Right atrium auricular region (tissue), 2 donors: ENCODE measurements around the gene ELF2. TPM values are rescaled to one million over a fixed set of nuclear protein-coding genes. Genes with fewer than 3 reads are reported as not detected.
"Not testable (repeated sequence)": the region's sequence is repeated elsewhere in the genome, so short reads cannot be mapped to it uniquely, and the experiment has no call there.

Source experiments
- DNase-seq: peaks from one replicate; pipeline ENCODE4 v3.0.0-alpha.2; 2019; ENCODE audit warnings: low spot score
- H3K27ac ChIP-seq, 2 donors: fragments of 200-600 bp; sonication (generic); 1 replicate in 1 of 2; 2 replicates in 1 of 2; pipeline ENCODE4 v1.5.1; 2016 to 2019
- H3K27me3 ChIP-seq, 2 donors: fragments of 200-600 bp; sonication (generic); one replicate each; pipeline versions ENCODE4 v1.5.1 to v1.6.0; 2017 to 2019
- H3K36me3 ChIP-seq: fragments of 200-600 bp; sonication (generic); one replicate; pipeline ENCODE4 v1.5.1; 2016
- H3K4me1 ChIP-seq, 2 donors: fragments of 200-600 bp; sonication (generic); one replicate each; pipeline versions ENCODE4 v1.5.1 to v1.6.0; 2017 to 2019
- H3K4me3 ChIP-seq, 2 donors: fragments of 200-600 bp; sonication (generic); 1 replicate in 1 of 2; 2 replicates in 1 of 2; pipeline ENCODE4 v1.5.1; 2017 to 2019; ENCODE audit warnings: mild to moderate bottlenecking in 1 of 2, moderate library complexity in 1 of 2
- H3K9me3 ChIP-seq, 2 donors: fragments of 200-600 bp; sonication (generic); one replicate each; pipeline ENCODE4 v1.5.1; 2019
- total RNA-seq, 2 donors: library from RNA; depleted of rRNA; stranded (reverse); fragments of >200 nt; gene quantifications; one replicate each; pipeline ENCODE4 v1.1.0, GENCODE V29; 2016
- TF ChIP-seq, protein P1 (sequence below), 2 donors: fragments of 200-600 bp; sonication (generic); IDR thresholded peaks; one replicate each; pipeline ENCODE4 v1.5.1; 2019; ENCODE audit warnings: antibody characterized with exemption in 2 of 2

The ELF2 gene
- total RNA-seq, 2 donors from 2014 or later: 32.2 to 32.3 TPM

DNA sequence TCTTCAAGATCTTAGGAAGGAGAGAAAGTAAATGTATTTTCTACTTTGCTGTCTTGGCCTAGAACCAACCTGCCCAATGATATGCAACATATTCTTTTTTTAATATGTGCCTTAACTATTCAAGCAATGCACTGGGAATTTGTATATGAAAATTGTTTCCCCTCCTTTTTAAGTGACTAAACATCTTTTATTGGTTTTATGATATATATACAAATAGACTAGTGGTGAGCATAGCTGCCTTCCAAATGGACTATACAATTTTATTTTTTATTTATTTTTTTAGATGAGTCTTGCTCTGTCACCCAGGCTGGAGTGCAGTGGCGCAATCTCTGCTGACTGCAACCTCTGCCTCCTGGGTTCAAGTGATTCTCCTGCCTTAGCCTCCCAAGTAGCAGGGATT is 151.2 kb downstream of the ELF2 start:
- no peak for DNase-seq
- Histone ChIP-seq H3K36me3 (no peaks in the 10 kb centered on the region), H3K9me3 (no peaks in the 10 kb centered on the region), H3K4me1 (peaks cover 0 to 16% of the 10 kb centered on the region in 2 donors), H3K27me3 (no peaks in the 10 kb centered on the region), H3K27ac (no peak overlapping the region), H3K4me3 (no peak overlapping the region)
- TF ChIP-seq, protein P1, sequence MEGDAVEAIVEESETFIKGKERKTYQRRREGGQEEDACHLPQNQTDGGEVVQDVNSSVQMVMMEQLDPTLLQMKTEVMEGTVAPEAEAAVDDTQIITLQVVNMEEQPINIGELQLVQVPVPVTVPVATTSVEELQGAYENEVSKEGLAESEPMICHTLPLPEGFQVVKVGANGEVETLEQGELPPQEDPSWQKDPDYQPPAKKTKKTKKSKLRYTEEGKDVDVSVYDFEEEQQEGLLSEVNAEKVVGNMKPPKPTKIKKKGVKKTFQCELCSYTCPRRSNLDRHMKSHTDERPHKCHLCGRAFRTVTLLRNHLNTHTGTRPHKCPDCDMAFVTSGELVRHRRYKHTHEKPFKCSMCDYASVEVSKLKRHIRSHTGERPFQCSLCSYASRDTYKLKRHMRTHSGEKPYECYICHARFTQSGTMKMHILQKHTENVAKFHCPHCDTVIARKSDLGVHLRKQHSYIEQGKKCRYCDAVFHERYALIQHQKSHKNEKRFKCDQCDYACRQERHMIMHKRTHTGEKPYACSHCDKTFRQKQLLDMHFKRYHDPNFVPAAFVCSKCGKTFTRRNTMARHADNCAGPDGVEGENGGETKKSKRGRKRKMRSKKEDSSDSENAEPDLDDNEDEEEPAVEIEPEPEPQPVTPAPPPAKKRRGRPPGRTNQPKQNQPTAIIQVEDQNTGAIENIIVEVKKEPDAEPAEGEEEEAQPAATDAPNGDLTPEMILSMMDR (IDR thresholded peaks at IDR 0.05): no peak

- no peak for DNase-seq
- Histone ChIP-seq H3K27ac (no peak overlapping the region), H3K4me3 (no peak overlapping the region), H3K9me3 (no peaks in the 10 kb centered on the region), H3K27me3 (no peaks in the 10 kb centered on the region), H3K36me3 (no peaks in the 10 kb centered on the region), H3K4me1 (peaks cover 0 to 19% of the 10 kb centered on the region in 2 donors)
- TF ChIP-seq, protein P1 (IDR thresholded peaks at IDR 0.05): no peak
Observed at GRCh38 chr4:139024686-139025085, 152.3 kb downstream of the ELF2 start.

- Histone ChIP-seq H3K9me3 (no peaks in the 10 kb centered on the region), H3K27ac (no peak overlapping the region), H3K27me3 (no peaks in the 10 kb centered on the region), H3K4me3 (no peak overlapping the region), H3K4me1 (peaks cover 0 to 23% of the 10 kb centered on the region in 2 donors), H3K36me3 (no peaks in the 10 kb centered on the region)
- TF ChIP-seq, protein P1 (IDR thresholded peaks at IDR 0.05): no peak
- DNase-seq: no peak
Observed at GRCh38 chr4:139022835-139023234, 154.2 kb downstream of the ELF2 start.

DNA sequence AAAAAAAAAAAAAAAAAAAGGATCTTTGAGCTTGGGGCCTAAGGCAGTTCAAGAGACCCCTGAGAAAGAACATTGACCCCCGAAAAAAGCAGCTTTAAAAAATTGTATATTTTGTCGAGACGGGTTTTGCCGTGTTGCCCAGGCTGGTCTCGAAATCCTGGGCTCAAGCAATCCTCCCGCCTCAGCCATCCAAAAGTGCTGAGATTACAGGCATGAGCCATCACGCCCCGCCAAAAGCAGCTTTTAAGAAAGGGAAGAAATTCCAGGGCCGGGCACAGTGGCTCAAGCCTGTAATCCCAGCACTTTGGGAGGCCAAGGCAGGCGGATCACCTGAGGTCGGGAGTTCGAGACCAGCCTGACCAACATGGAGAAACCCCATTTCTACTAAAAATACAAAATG is 155.9 kb downstream of the ELF2 start:
- H3K4me1 ChIP-seq: peaks cover 0 to 19% of the 10 kb centered on the region in 2 donors
- H3K9me3 ChIP-seq, H3K27ac ChIP-seq, H3K27me3 ChIP-seq, H3K36me3 ChIP-seq, DNase-seq, H3K4me3 ChIP-seq: not testable (repeated sequence)

- H3K4me1 ChIP-seq: peaks cover 0 to 19% of the 10 kb centered on the region in 2 donors
- no peak overlapping the region for H3K27ac ChIP-seq
- no peak overlapping the region for H3K4me3 ChIP-seq
- no peaks in the 10 kb centered on the region for H3K27me3 ChIP-seq
- TF ChIP-seq, protein P1 (IDR thresholded peaks at IDR 0.05): no peak
- no peak for DNase-seq
- no peaks in the 10 kb centered on the region for H3K36me3 ChIP-seq
- no peaks in the 10 kb centered on the region for H3K9me3 ChIP-seq
Observed at GRCh38 chr4:139020384-139020783, 156.6 kb downstream of the ELF2 start.

- no peaks in the 10 kb centered on the region for H3K36me3 ChIP-seq
- DNase-seq: no peak
- no peak overlapping the region for H3K4me3 ChIP-seq
- peaks cover 0 to 30% of the 10 kb centered on the region in 2 donors for H3K4me1 ChIP-seq
- H3K27ac ChIP-seq: no peak overlapping the region
- TF ChIP-seq, protein P1 (IDR thresholded peaks at IDR 0.05): no peak
- H3K9me3 ChIP-seq: no peaks in the 10 kb centered on the region
- no peaks in the 10 kb centered on the region for H3K27me3 ChIP-seq
Observed at GRCh38 chr4:139018971-139019758, 157.9 kb downstream of the ELF2 start.
